ENCODE data around the gene HLA-DOA.
A peak's percentile ranks its signal among the peaks of the same experiment; 100 is the strongest.

Gene HLA-DOA

GRCh38 chr6:32979720-32980487 is 29.5 kb downstream of the HLA-DOA start:
- no peak overlapping the region for H3K4me3 ChIP-seq (ENCODE audit: low read length)
- no peak for DNase-seq (ENCODE audit: low read depth)
- no peak for TF ChIP-seq CTCF (IDR thresholded peaks at IDR 0.05; ENCODE audit: insufficient read depth, low read depth, low read length, missing control alignments)

GRCh38 chr6:32977953-32978324 is 31.5 kb downstream of the HLA-DOA start:
- TF ChIP-seq CTCF (IDR thresholded peaks at IDR 0.05; ENCODE audit: insufficient read depth, low read depth, low read length, missing control alignments): no peak
- no peak overlapping the region for H3K4me3 ChIP-seq (ENCODE audit: low read length)
- no peak for DNase-seq (ENCODE audit: low read depth)

GRCh38 chr6:32977272-32977952 is 32.0 kb downstream of the HLA-DOA start:
- no peak overlapping the region for H3K4me3 ChIP-seq (ENCODE audit: low read length)
- TF ChIP-seq CTCF (IDR thresholded peaks at IDR 0.05; ENCODE audit: insufficient read depth, low read depth, low read length, missing control alignments): no peak
- no peak for DNase-seq (ENCODE audit: low read depth)

GRCh38 chr6:32976334-32977069 is 32.9 kb downstream of the HLA-DOA start:
- H3K4me3 ChIP-seq (ENCODE audit: low read length): no peak overlapping the region
- no peak for DNase-seq (ENCODE audit: low read depth)
- TF ChIP-seq CTCF (IDR thresholded peaks at IDR 0.05; ENCODE audit: insufficient read depth, low read depth, low read length, missing control alignments): no peak

GRCh38 chr6:32975886-32976285 is 33.5 kb downstream of the HLA-DOA start:
- DNase-seq (ENCODE audit: low read depth): no peak
- peak overlapping the region; percentile 3 for H3K4me3 ChIP-seq (ENCODE audit: low read length)
- no peak for TF ChIP-seq CTCF (IDR thresholded peaks at IDR 0.05; ENCODE audit: insufficient read depth, low read depth, low read length, missing control alignments)

GRCh38 chr6:32974541-32975308 is 34.7 kb downstream of the HLA-DOA start:
- TF ChIP-seq CTCF (IDR thresholded peaks at IDR 0.05; ENCODE audit: insufficient read depth, low read depth, low read length, missing control alignments): no peak
- DNase-seq (ENCODE audit: low read depth): no peak
- H3K4me3 ChIP-seq (ENCODE audit: low read length): peak overlapping the region; percentile 100
